HepG2 (cell line): ENCODE data around the gene EIF4G3. TPM values are rescaled to one million over a fixed set of nuclear protein-coding genes. Genes with fewer than 3 reads are reported as not detected.

Source experiments
- ATAC-seq: fragments of 200-7000 bp; cut with Tn5 transposase; 3 replicates; pipeline ENCODE4 v1.9.1; 2020; ENCODE audit warnings: mild to moderate bottlenecking, moderate library complexity
- BruUV-seq: library from RNA; stranded (reverse); fragments of 400-500 nt; replicated peaks from 2 replicates; lab custom pipeline; 2021; lab: Mats Ljungman, UMichigan
- CTCF ChIA-PET: fragments of 300-600 bp; formaldehyde crosslinking; extraction: SDS; loops from one replicate; lab custom pipeline; 2021; ENCODE audit warnings: low total read pairs, inconsistent platforms, low intra/inter-chr PET ratio; lab: Yijun Ruan, JAX
- POLR2A ChIA-PET: fragments of 350-600 bp; sonication (Branson Sonifier 250); formaldehyde crosslinking; loops from one replicate; lab custom pipeline; 2020; ENCODE audit warnings: antibody characterized with exemption, inconsistent platforms; lab: Yijun Ruan, JAX
- DNase-seq: peaks from one replicate; pipeline ENCODE4 v3.0.0-alpha.2; 2015; ENCODE audit warnings: low spot score
- FAIRE-seq: peaks from 3 replicates; lab custom pipeline; 2011; peaks lifted over from hg19 to GRCh38; lab: Jason Lieb, UNC
- H2AFZ ChIP-seq: one replicate; pipeline ENCODE4 v1.6.1; 2011; ENCODE audit warnings: low read length, inconsistent platforms
- H3K27ac ChIP-seq: fragments of 300-600 bp; 3 replicates; pipeline ENCODE4 v1.8.0; 2011; ENCODE audit warnings: mixed run types, mild to moderate bottlenecking, mixed read lengths, low read length, inconsistent platforms; ENCODE audit not compliant: insufficient read depth; ENCODE audit errors: extremely low read length
- H3K27me3 ChIP-seq, 2 experiments: fragments of 200-600 bp in 1 of 2; 2 replicates in 1 of 2; 3 replicates in 1 of 2; pipeline versions ENCODE4 v1.6.0 to v1.8.0; 2011; ENCODE audit warnings: low read length in 2 of 2, mild to moderate bottlenecking in 2 of 2, moderate library complexity in 2 of 2, inconsistent platforms in 1 of 2; ENCODE audit not compliant: insufficient read depth in 2 of 2, control insufficient read depth in 1 of 2
- H3K36me3 ChIP-seq, 2 experiments: fragments of 200-600 bp in 1 of 2; replicated peaks in 1 of 2; 2 replicates in 1 of 2; 3 replicates in 1 of 2; pipeline versions ENCODE4 v1.5.1 to v1.8.0; 2011; ENCODE audit warnings: low read length in 2 of 2, inconsistent platforms in 1 of 2; ENCODE audit not compliant: insufficient read depth in 2 of 2, control insufficient read depth in 1 of 2
- H3K4me1 ChIP-seq: 2 replicates; pipeline ENCODE4 v1.5.1; 2012; ENCODE audit warnings: low read length, inconsistent platforms; ENCODE audit not compliant: insufficient read depth
- H3K4me2 ChIP-seq: 2 replicates; pipeline ENCODE4 v1.6.0; 2011; ENCODE audit warnings: low read depth, low read length, inconsistent platforms
- H3K4me3 ChIP-seq, 3 experiments: fragments of 200-600 bp in 1 of 3; sonication (generic), shearing (Covaris generic) in 1 of 3; replicated peaks in 1 of 3; 2 replicates each; pipeline ENCODE4 v1.5.1; 2011 to 2016; ENCODE audit warnings: low read length in 3 of 3, inconsistent platforms in 2 of 3, low read depth in 2 of 3, mild to moderate bottlenecking in 2 of 3, control low read depth in 1 of 3, mixed read lengths in 1 of 3; ENCODE audit not compliant: insufficient read depth in 1 of 3
- H3K79me2 ChIP-seq: one replicate; pipeline ENCODE4 v1.6.1; 2011; ENCODE audit warnings: low read length, inconsistent platforms; ENCODE audit not compliant: insufficient read depth
- H3K9ac ChIP-seq: 2 replicates; pipeline ENCODE4 v1.6.0; 2011; ENCODE audit warnings: mild to moderate bottlenecking, low read depth, low read length, inconsistent platforms; ENCODE audit not compliant: insufficient read depth
- H3K9me3 ChIP-seq: 2 replicates; pipeline ENCODE4 v1.5.1; 2012; ENCODE audit warnings: mild to moderate bottlenecking, low read length
- H4K20me1 ChIP-seq: 2 replicates; pipeline ENCODE4 v1.6.0; 2011; ENCODE audit warnings: inconsistent platforms, mild to moderate bottlenecking, low read length, moderate library complexity; ENCODE audit not compliant: insufficient read depth
- CERS6 ChIP-seq: sonication (generic); formaldehyde crosslinking; IDR thresholded peaks from 2 replicates; pipeline ENCODE4 v1.5.0; 2020; ENCODE audit warnings: missing genetic modification reagents
- FOXJ3 ChIP-seq: sonication (generic); formaldehyde crosslinking; IDR thresholded peaks from 2 replicates; pipeline ENCODE4 v1.4.0; 2020; ENCODE audit warnings: missing genetic modification reagents, mild to moderate bottlenecking, borderline replicate concordance
- GPN1 ChIP-seq: sonication (generic); formaldehyde crosslinking; IDR thresholded peaks from 2 replicates; pipeline ENCODE4 v1.5.1; 2020; ENCODE audit warnings: missing genetic modification reagents, borderline replicate concordance
- HNF4A ChIP-seq: sonication (generic); formaldehyde crosslinking; IDR thresholded peaks from 2 replicates; pipeline ENCODE4 v1.4.0; 2020; ENCODE audit warnings: missing genetic modification reagents
- MAFG ChIP-seq: sonication (generic); formaldehyde crosslinking; IDR thresholded peaks from 2 replicates; pipeline ENCODE4 v1.5.1; 2020; ENCODE audit warnings: mild to moderate bottlenecking, missing genetic modification reagents
- ZBTB4 ChIP-seq: sonication (generic); formaldehyde crosslinking; IDR thresholded peaks from 2 replicates; pipeline ENCODE4 v1.4.0; 2020; ENCODE audit warnings: missing genetic modification reagents, mild to moderate bottlenecking, borderline replicate concordance
- ZFY ChIP-seq: sonication (generic); formaldehyde crosslinking; IDR thresholded peaks from 2 replicates; pipeline ENCODE4 v1.4.0; 2020; ENCODE audit warnings: missing genetic modification reagents
- ZNF121 ChIP-seq: sonication (generic); formaldehyde crosslinking; IDR thresholded peaks from 2 replicates; pipeline ENCODE4 v1.5.0; 2020; ENCODE audit warnings: mild to moderate bottlenecking, missing genetic modification reagents
- ZNF281 ChIP-seq: sonication (generic); formaldehyde crosslinking; IDR thresholded peaks from 2 replicates; pipeline ENCODE4 v1.4.0; 2020; ENCODE audit warnings: missing genetic modification reagents, borderline replicate concordance
- ZNF607 ChIP-seq: sonication (generic); formaldehyde crosslinking; IDR thresholded peaks from 2 replicates; pipeline ENCODE4 v1.5.1; 2020; ENCODE audit warnings: missing genetic modification reagents, mild to moderate bottlenecking, borderline replicate concordance
- WGBS: methylation state at CpG from one replicate; pipeline ENCODE4 v1.1.6; 2017; ENCODE audit warnings: low lambda C conversion rate; 5-methylcytosine and 5-hydroxymethylcytosine counted together
- in situ Hi-C: cut with HindIII; loops from 2 replicates; pipeline ENCODE4 v1.10.0; 2017; ENCODE audit warnings: low pct_unique_long_range_greater_than_20kb; ENCODE audit not compliant: extremely low pct_ligation_motif_present
- intact Hi-C: fragments of 100-400 bp; cut with micrococcal nuclease; formaldehyde crosslinking; loops from one replicate; pipeline ENCODE4 v1.10.0; 2022; ENCODE audit not compliant: unreplicated experiment
- polyA plus RNA-seq, 8 experiments: library from polyadenylated mRNA; depleted of rRNA in 3 of 8; stranded (reverse) in 7 of 8; unstranded in 1 of 8; fragments of >200 nt; fragmentation: Illumina TruSeq in 4 of 8; extraction: Trizol in 4 of 8; gene quantifications; 2 replicates each; pipeline versions ENCODE4 v1.2.1 to v1.2.3, GENCODE V29; 2011 to 2016; ENCODE audit warnings: low read depth in 4 of 8, missing spikeins in 1 of 8, mixed read lengths in 1 of 8; ENCODE audit not compliant: insufficient read depth in 1 of 8
- total RNA-seq, 5 experiments: library from RNA; depleted of rRNA; stranded (reverse); fragments of >200 nt; fragmentation: Illumina TruSeq; extraction: Trizol; gene quantifications; 2 replicates each; pipeline ENCODE4 v1.2.3, GENCODE V29; 2016; ENCODE audit warnings: low read depth in 1 of 5

Gene EIF4G3
- total and polyA plus RNA-seq, 2 of the 13 experiments (the other 11 are each of a cell fraction or from before 2014, with no cell fraction given), result 22.2 to 27.6 TPM

GRCh38 chr1:20770314-20771087 lies 406.2 kb downstream of the EIF4G3 start:
- no TSS peak for BruUV-seq
- H4K20me1 ChIP-seq, result no peaks in the 10 kb centered on the region
- H3K4me1 ChIP-seq, result no peaks in the 10 kb centered on the region
- no peaks in the 10 kb centered on the region for H3K9me3 ChIP-seq
- peaks cover 6% of the 10 kb centered on the region for H3K79me2 ChIP-seq
- H2AFZ ChIP-seq, result no peak overlapping the region
- FAIRE-seq (no peak), ATAC-seq (no peak), DNase-seq (no peak)
- intact Hi-C loops, result no loop called here
- TF ChIP-seq ZNF121 (CRISPR knock-in tag) (peak; percentile 58; the same call in 1 of the 2 replicates), ZNF281 (CRISPR knock-in tag) (no peak)
- H3K27me3 ChIP-seq, result no peaks in the 10 kb centered on the region
- ChIA-PET CTCF (no interaction called here), POLR2A (no interaction called here)
- peaks cover 22 to 89% of the 10 kb centered on the region in 2 experiments for H3K36me3 ChIP-seq
- no peak overlapping the region for H3K27ac ChIP-seq
- no peak overlapping the region for H3K4me2 ChIP-seq
- in situ Hi-C loops, result no loop called here
- H3K9ac ChIP-seq, result no peak overlapping the region
- WGBS, result 96% methylated on average over 6 of the region's 6 CpGs
- H3K4me3 ChIP-seq, result no peak overlapping the region

GRCh38 chr1:20767271-20767670 lies 409.4 kb downstream of the EIF4G3 start:
- H3K27ac ChIP-seq, result no peak overlapping the region
- H3K9ac ChIP-seq, result no peak overlapping the region
- ATAC-seq (no peak), FAIRE-seq (no peak), DNase-seq (no peak)
- no peak overlapping the region for H3K4me3 ChIP-seq
- ChIA-PET CTCF (no interaction called here), POLR2A (no interaction called here)
- no peaks in the 10 kb centered on the region for H3K27me3 ChIP-seq
- intact Hi-C loops (no loop called here), in situ Hi-C loops (no loop called here)
- H3K9me3 ChIP-seq, result no peaks in the 10 kb centered on the region
- no peaks in the 10 kb centered on the region for H3K4me1 ChIP-seq
- H3K36me3 ChIP-seq, result peaks cover 24 to 93% of the 10 kb centered on the region in 2 experiments; a peak in 4 of 5 replicates
- H4K20me1 ChIP-seq, result no peaks in the 10 kb centered on the region
- H2AFZ ChIP-seq, result no peak overlapping the region
- no peaks in the 10 kb centered on the region for H3K79me2 ChIP-seq
- no TSS peak for BruUV-seq
- no peak overlapping the region for H3K4me2 ChIP-seq
- TF ChIP-seq GPN1 (CRISPR knock-in tag) (no peak), CERS6 (CRISPR knock-in tag) (no peak), ZFY (CRISPR knock-in tag) (no peak), HNF4A (CRISPR knock-in tag) (no peak), FOXJ3 (CRISPR knock-in tag) (no peak), ZNF607 (CRISPR knock-in tag) (no peak), MAFG (CRISPR knock-in tag) (no peak), ZBTB4 (no peak)
